Measurements from ENCODE around the gene NDUFB10.
"Not testable (repeated sequence)": the region's sequence is repeated elsewhere in the genome, so short reads cannot be mapped to it uniquely, and the experiment has no call there.

The NDUFB10 gene

DNA sequence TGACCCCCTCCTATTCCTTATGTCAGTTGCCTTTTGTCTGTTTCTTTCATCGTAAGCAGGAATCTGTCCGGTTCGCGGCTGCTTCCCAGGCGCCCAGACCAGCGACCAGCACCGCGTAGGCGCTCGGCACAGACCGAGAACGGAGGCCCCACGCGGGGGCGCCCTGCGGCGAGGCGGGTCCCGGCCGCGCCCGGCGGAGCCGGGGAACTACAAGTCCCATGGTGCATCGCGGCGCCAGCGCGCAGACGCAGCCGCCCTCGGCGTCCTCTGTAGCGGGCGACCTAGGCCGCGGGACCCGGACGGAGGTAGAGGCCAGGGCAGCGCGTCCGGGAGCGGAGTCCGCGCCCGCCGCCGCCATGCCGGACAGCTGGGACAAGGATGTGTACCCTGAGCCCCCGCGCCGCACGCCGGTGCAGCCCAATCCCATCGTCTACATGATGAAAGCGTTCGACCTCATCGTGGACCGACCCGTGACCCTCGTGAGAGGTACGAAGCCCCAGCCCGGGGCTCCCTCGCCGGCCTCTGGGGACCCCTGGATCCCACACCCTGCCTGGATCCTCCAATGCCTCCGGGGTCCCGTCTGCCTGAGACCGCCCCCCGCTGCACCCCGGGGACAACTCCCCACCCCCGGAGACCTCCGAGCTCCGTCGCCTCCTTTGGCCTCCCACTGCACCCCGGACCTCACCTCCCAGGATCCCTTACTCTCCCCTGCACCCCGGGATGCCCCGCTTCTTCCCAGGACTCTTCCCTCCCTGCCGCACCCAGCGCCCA, at the start of gene NDUFB10:
Gene NDUFB10, plus strand, starts transcription at position 270 of the 771 bp plus-strand sequence. Its CDS starts 87 bp downstream, at position 357.
- DNase-seq (ENCODE audit: low read depth): peak; percentile 90

GRCh38 chr16:1909561-1910231, 49.6 kb upstream of the NDUFB10 start:
- DNase-seq (ENCODE audit: low read depth): no peak

DNA sequence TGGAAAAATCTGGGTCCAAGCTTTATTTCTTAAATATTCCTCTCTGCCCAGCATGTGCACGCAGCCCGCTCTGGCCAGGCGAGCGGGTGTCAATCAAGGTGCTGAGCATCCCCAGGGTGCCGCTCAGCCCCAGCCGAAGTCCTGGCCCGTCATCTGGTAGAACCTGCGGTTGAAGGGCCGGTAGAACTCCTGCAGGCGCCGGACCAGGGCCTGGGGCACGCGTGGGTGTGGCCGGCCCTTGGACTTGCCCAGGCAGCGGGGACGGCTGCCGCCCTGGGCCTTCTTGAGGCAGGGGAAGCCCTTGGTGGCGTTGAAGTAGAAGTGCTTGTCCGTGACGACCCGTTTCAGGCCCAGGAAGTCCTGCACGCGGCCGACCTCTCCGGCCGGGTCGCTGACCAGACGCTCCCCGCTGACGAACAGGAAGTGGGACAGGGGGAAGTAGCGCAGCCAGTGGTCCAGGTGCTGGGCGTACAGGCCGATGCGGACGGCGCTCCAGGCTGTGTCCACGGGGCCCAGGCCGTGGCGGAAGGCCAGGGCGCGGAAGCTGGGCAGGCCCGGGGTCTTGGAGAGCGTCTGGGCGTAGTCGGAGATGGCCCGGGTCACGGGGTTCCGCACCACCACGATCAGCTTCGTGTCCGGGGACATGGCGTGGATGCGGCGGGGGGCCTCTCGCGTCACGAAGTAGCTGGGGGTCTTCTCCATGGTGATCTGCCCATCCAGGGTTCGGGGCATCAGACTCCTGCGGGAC, 47.7 kb upstream of the NDUFB10 start:
- no peak for DNase-seq (ENCODE audit: low read depth)

- no peak for DNase-seq (ENCODE audit: low read depth)
Observed at GRCh38 chr16:1912215-1912543, 47.2 kb upstream of the NDUFB10 start.

GRCh38 chr16:1913327-1914083, 45.8 kb upstream of the NDUFB10 start:
- no peak for DNase-seq (ENCODE audit: low read depth)

GRCh38 chr16:1914084-1914608, 45.2 kb upstream of the NDUFB10 start:
- DNase-seq (ENCODE audit: low read depth): no peak

GRCh38 chr16:1914988-1915387, 44.4 kb upstream of the NDUFB10 start:
- no peak for DNase-seq (ENCODE audit: low read depth)

DNA sequence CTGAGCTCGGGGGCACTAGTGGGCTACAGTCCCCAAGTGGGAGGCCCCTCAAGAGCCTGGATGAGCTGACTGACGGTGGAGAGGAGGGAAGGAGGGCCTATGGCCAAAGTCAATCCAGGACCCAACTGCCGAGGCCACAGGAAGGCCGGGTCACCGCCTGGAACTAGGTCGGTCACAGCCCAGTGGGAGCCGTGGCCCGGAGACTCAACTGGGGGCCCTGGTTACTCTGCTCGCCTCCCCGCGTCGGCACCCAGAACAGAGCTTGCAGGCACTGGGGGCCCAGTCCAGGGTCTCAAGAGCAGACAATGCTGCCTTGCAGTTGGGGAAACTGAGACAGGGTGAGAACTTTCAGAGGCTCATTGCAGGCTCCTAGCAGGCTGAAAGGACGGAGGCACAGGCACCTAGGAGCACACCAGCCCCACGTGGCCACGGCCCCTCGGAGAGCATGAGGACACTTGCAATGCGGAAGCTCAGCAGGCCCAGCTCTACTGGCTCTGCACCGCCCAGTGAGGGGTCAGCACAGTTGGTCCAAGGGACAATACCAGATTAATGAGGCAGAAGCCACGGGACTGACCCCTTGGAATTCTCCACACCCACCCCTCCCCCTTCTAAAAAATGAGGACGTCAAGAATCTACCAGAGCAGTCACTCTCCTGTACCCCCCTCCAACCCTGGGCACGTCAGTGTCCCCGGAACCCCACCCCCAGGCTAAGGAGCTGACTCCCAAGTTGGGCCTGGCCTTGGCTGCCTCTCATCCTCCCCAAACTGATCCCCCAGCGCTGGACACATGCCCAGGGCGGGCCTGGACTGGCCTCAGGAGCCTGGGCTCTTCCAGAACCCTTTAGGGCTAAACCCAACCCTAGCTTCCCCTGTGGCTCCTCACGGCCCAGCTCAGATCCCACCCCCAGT, 43.4 kb upstream of the NDUFB10 start:
- no peak for DNase-seq (ENCODE audit: low read depth)

DNA sequence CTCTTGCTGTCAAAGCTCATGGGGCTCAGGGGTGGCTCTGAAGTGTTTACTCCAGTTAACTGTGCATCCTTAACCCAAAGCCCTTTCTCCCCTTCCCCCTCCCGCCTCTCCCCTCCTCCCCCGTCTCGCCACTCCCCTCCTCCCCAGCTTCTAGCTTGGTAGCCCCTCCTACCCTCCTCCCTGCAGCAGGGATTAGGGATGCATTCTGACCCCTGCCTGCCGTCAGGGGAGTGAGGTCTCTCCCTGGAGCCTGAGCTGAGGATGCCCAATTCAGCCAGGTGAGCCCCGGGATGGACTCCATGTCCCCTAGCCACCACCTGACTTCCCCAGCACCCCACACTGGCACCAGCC, 42.7 kb upstream of the NDUFB10 start:
- DNase-seq (ENCODE audit: low read depth): no peak

DNA sequence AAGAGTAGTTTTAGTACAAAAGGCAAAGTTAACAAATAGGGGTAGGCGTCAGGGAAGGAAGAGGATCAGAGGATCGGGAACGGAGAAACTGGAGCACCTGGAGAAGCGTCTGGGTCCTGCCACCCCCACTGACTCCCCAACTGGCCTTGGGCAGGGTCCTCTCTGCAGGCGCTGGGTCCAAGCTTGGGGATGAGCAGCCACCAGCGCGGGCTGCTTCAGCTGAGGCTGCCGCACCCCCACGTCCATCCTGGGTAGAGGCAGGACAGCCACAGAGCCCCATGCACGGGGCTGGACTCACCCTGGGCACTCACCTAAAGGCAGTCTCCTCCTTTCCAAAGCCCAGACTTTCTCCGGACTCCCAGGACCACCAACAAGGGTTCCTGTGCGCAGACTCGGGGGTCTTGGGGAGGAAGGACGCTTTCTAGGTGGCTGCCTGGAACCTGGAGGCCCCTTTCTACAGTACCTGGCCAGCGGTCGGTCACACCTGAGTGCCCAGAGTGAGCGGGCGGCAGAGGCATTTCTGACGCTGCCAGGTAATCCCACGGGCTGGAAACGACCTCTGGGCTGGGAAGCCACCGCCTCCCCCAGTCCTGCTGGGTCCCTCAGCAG, 42.2 kb upstream of the NDUFB10 start:
- no peak for DNase-seq (ENCODE audit: low read depth)

GRCh38 chr16:1917665-1918350, 41.5 kb upstream of the NDUFB10 start:
- DNase-seq (ENCODE audit: low read depth): no peak

DNA sequence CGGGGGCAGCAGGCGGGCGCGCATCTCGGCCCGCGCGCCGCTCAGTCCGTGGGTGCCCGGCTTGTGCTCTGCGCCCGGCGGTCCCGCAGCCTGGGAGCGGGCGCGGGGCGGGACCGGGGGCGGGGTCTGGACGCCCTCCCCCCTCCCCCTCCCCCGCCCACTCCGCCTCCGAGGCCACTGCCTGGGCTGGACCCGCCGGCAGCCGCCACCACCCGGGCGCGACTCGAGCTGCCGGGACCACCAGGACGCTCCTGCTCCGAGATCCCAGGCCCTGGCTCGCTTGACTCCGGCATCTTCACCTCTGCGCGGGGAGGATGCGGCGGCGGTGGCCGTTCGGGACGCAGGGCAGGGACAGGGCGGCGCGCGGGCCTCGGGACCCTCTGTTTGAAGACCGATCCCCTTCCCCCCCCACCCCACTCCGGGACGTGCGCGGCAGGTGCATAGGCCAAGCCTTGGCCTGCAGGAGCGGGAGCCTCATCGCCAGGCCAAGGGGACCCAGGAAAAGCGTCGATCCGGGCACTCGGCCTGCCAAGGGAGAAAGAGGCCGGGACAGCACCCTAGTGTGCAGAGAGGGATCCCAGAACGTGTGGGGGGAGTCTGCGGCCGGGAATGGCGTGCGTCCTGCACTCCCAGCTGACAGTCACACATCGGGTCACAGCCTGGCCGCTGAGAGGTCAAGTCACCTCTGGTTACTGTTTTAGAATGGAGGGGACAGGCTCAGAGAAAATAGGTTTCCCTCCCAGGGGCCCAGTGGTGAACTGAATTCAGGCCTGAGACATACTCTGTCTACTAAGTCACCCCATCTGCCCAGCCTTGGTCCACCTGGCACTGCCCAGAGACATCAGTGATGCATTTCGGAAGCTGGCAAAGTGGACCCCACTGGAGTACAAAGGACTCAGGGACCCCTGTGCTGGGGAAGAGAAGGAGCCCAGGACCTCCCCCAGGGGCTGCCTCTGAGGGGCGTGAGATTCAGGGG, 40.7 kb upstream of the NDUFB10 start, which contains the start of gene HS3ST6:
Gene HS3ST6, minus strand, starts transcription at position 65 of the 976 bp plus-strand sequence. CDS start 92 bp downstream, outside the sequence.
- DNase-seq (ENCODE audit: low read depth): no peak

DNA sequence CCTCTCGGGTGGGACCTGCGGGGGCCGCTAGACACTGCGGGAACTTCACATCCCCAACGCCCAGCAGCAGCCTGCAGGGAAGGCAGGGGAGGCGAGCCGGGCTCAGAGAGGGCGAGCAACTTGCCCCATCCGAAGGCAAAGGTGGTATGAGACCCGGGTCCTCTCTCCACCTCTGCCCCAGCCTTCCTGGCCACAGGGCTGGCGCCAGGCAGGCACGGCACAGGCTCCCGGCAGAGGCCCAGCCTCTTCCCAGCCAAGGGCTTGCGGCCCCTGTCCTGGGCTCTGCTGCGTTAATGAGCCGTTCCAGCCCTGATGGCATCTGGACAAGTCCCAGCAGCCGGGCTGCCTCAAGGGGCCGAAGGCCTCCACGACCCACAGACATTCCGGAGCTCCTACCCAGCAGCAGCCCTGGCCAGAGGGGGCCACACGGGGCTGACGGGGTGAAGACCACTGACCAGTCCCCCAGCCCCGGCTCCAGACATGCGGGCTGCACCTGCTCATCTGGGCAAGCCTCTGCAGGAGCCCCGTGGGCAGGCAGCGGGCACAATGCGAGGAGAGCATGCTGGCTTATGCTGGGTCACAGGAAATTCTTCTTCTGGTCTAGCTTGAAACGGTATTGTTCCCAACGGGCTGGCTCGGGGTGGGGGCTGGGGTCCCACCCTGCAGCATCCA, 39.9 kb upstream of the NDUFB10 start:
- DNase-seq (ENCODE audit: low read depth): no peak

DNA sequence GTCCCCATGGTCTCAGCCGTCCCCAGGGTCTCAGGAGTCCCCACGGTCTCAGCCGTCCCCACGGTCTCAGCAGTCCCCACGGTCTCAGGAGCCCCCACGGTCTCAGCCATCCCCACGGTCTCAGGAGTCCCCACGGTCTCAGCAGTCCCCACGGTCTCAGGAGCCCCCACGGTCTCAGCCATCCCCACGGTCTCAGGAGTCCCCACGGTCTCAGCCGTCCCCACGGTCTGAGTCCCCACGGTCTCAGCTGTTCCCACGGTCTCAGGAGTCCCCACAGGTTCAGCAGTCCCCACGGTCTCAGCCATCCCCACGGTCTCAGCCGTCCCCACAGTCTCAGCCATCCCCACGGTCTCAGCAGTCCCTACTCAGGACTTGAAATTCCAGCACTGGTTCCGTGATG, 39.2 kb upstream of the NDUFB10 start:
- not testable (repeated sequence) for DNase-seq (ENCODE audit: low read depth)

- no peak for DNase-seq (ENCODE audit: low read depth)
Observed at GRCh38 chr16:1920727-1921171, 38.6 kb upstream of the NDUFB10 start.

DNA sequence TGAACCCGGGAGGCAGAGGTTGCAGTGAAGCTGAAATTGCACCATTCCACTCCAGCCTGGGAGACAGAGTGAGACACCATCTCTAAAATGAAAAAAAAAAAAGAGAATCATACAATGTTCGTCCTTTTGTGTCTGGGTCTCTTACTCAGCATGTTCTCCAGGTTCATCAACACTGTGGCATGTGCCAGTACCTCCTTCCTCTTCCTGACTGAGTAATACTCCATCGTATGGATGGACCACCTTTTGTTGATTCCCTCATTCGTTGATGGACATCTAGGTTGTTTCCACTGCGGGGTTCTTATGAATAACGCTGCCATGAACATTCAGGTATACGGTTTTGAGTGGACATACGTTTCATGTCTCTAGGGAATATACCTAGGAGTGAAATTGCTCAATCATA, 37.0 kb upstream of the NDUFB10 start:
- no peak for DNase-seq (ENCODE audit: low read depth)

DNA sequence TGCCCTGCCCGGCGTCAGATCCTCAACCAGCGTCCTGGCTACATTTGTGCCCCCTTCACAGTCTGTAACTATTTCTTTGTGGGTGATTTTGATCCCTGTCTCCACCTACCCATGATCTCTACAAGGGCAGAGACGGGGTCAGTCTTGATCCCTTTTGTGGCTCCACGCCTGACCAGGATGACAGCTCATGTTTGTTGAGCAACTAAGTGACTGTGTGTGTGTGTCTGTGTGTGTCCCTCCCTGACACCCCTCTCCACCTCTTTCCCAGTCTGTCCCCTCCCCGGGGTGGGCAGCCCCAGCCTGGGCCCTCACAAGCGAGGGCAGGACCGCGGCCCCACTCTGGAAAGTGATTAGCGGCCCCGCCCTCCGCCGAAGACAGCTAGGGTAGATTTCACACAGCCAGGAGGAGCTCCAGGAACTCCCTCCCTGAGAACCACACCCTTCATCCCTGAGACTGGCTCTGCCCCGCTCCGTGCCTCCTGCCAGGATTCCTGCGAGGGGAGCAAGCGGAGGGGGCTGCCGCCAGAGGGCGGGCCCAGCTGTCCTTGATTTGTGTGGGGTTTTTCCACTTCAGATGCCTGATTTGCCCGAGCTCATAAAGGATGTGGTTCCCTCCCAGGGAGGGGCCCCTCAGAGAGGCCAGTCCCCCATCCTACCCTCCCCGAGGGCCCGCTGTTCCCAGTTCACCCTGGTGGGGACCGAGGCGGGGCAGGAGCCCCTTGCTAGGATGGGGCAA, 35.9 kb upstream of the NDUFB10 start:
- DNase-seq (ENCODE audit: low read depth): no peak

Measured in activated T-cell treated with anti-CD3 and anti-CD28 coated beads for 24 hours (primary cell).